ENCODE data around the gene SEMA6A. TPM values are rescaled to one million over a fixed set of nuclear protein-coding genes. Genes with fewer than 3 reads are reported as not detected.
"Not testable (repeated sequence)": the region's sequence is repeated elsewhere in the genome, so short reads cannot be mapped to it uniquely, and the experiment has no call there.

Gene SEMA6A
- total RNA-seq, 1 donor from 2014 or later: 0.19 TPM

DNA sequence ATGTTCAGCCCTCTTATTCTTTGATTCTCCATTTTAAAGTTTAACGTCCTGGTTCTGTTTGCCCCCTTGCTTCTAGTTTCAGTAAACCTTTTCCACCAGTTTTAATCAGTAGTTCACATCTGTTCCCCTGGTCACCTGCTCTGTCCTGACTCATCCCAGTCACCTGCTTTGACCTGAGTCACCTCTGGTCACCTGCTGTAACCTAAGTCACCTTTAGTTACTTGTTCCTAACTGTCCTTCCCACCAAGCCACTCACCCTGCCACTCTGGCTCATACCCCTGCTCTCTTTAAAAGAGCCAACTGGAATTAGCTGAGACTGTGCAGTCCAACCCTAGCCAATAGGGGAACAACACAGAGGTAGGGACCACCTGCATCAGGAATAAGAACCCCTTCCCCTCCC is 43.0 kb downstream of the SEMA6A start:
- no peak overlapping the region for H3K27ac Mint-ChIP-seq
- no peak overlapping the region for H3K4me3 Mint-ChIP-seq
- DNase-seq: no peak
- H3K27me3 Mint-ChIP-seq: no peaks in the 10 kb centered on the region
- intact Hi-C loops (cut with micrococcal nuclease): no loop called here
- H3K4me1 Mint-ChIP-seq: no peaks in the 10 kb centered on the region
- no peaks in the 10 kb centered on the region for H3K36me3 Mint-ChIP-seq (ENCODE audit: low read depth)
- H3K9me3 Mint-ChIP-seq: no peaks in the 10 kb centered on the region

DNA sequence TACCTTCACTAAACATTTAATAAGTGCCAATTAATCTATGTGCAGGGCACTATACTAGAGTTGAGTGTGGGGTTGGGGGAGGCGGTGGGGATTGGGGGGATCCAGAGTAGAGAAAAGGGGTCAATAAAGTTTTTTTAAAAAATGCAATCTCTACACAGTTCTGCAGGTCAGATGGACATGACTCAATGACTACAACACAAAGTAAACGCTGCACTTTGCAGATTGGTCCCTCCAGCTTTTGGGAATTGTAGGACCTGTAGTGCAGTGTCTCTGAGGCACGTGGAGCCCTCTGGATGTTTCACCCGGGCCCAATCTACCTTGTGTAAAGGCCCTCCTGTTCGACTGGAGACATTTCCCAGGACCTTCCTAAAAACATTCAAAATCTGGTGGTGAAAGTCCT is 43.5 kb downstream of the SEMA6A start:
- no peaks in the 10 kb centered on the region for H3K27me3 Mint-ChIP-seq
- no peaks in the 10 kb centered on the region for H3K36me3 Mint-ChIP-seq (ENCODE audit: low read depth)
- H3K4me1 Mint-ChIP-seq: no peaks in the 10 kb centered on the region
- H3K9me3 Mint-ChIP-seq: no peaks in the 10 kb centered on the region
- no peak overlapping the region for H3K27ac Mint-ChIP-seq
- no peak overlapping the region for H3K4me3 Mint-ChIP-seq
- DNase-seq: no peak
- intact Hi-C loops (cut with micrococcal nuclease): no loop called here

DNA sequence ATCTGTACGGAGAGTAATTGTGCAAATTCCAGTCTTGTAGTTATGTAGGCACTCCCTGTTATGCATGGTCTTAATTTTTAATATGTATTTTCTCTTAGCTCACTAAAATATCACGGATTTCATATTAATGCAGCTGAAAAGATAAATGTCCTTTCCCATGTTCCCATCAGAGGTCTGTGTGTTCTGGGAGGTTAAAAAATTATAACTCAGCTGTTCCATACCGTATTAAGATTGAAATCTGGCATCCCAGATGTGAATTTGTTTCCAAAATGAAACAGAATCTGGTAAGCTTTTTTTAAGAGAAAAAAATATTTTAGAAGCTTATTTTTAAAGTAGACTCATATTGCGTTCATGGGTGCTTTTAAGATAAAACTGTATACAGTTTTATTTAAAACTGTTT is 44.3 kb downstream of the SEMA6A start:
- H3K4me1 Mint-ChIP-seq: no peaks in the 10 kb centered on the region
- H3K9me3 Mint-ChIP-seq: no peaks in the 10 kb centered on the region
- H3K36me3 Mint-ChIP-seq (ENCODE audit: low read depth): no peaks in the 10 kb centered on the region
- no peaks in the 10 kb centered on the region for H3K27me3 Mint-ChIP-seq
- no peak overlapping the region for H3K4me3 Mint-ChIP-seq
- no peak overlapping the region for H3K27ac Mint-ChIP-seq
- intact Hi-C loops (cut with micrococcal nuclease): no loop called here
- no peak for DNase-seq

DNA sequence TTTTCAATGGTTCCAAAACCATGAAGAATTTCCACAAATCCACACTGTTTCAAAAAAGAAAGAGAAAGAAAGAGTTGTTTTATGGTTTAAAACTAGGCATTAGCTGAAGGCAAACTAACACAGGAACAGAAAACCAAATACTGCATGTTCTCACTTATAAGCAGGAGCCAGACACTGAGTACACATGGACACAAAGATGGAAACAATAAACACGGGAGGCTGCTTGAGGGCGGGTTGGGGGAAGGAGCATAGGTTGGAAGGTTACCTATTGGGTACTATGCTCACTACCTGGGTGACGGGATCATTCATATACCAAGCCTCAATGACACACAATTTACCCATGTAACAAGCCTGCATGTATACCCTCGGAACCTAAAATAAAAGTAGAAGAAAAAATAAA is 45.0 kb downstream of the SEMA6A start:
- H3K36me3 Mint-ChIP-seq (ENCODE audit: low read depth): no peaks in the 10 kb centered on the region
- no peak overlapping the region for H3K4me3 Mint-ChIP-seq
- H3K9me3 Mint-ChIP-seq: no peaks in the 10 kb centered on the region
- intact Hi-C loops (cut with micrococcal nuclease): no loop called here
- H3K27ac Mint-ChIP-seq: no peak overlapping the region
- no peaks in the 10 kb centered on the region for H3K27me3 Mint-ChIP-seq
- DNase-seq: no peak
- H3K4me1 Mint-ChIP-seq: no peaks in the 10 kb centered on the region

DNA sequence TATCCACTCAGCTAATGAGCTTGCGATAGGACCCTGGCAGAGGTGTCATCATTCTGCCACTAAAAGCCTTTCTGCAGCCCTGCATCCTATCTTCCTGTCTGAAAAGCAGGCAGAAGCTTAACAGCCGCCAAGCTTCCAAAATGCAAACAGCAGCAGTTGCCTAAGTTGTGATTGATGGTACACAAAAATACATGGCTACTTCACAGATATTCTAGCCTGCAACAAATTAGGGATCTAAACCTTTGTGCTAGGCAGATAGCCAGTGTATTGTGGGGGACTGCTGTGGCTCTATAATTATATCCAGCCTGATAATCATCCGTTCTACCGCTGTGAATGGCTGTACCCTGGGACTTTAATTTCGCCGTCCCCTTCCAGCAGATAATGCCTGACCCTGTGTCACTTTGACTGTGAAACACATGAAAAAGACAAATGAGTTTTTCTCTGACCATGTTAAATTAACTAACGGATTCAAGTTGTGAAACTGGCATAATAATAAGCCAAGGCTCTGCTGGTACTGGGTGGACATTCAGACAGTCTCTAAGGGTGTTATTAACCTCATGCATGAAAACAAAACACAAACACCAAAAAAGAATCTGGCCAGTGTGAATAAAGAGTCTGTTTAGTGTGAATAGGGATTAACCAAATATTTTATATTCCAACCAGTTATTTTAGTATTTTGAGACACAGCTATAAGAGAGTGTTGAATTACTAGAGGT is 45.9 kb downstream of the SEMA6A start:
- H3K4me1 Mint-ChIP-seq: no peaks in the 10 kb centered on the region
- no peak for DNase-seq
- H3K27ac Mint-ChIP-seq: no peak overlapping the region
- H3K27me3 Mint-ChIP-seq: no peaks in the 10 kb centered on the region
- H3K4me3 Mint-ChIP-seq: no peak overlapping the region
- H3K36me3 Mint-ChIP-seq (ENCODE audit: low read depth): no peaks in the 10 kb centered on the region
- no peaks in the 10 kb centered on the region for H3K9me3 Mint-ChIP-seq
- intact Hi-C loops (cut with micrococcal nuclease): no loop called here

DNA sequence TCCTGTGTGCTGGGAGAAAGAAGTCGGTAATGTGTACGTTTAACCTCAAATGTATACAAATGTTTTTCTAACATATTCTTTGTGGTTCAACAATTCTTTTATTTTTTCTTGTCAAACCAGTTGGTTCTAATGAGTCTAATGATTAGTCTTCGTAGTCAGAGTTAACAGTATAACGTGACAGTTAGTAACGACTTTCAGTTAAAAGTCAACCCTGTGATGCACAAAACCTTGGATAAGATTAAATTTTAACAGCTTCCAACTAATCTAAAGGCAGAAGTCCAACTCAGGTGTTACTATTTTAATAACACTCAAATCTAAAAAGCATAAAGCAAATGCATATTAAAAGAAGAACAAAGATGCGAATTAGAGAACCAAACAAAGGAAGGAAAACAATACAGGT is 47.0 kb downstream of the SEMA6A start:
- Mint-ChIP-seq H3K4me3 (no peak overlapping the region), H3K27ac (no peak overlapping the region), H3K9me3 (no peaks in the 10 kb centered on the region), H3K36me3 (ENCODE audit: low read depth) (no peaks in the 10 kb centered on the region), H3K27me3 (no peaks in the 10 kb centered on the region), H3K4me1 (no peaks in the 10 kb centered on the region)
- no peak for DNase-seq
- intact Hi-C loops (cut with micrococcal nuclease): no loop called here

DNA sequence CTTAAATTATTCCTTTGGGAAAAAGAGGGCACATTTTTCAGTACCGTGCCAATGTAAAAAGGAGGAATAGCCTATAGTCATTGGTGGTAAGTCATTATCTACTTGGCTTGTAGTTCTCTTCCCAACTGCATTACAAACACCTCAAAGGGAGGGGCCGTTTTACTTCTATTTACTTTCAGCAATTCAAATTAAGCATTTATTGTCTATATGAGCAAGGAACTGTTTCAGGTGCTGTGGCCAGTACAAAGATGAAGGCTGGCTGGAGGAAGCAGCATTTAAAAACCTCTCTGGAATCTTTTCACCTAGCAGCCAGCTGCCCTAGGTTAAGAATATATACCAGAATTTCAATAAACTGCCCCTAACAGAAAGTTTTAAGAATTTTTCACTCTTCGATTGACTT is 48.9 kb downstream of the SEMA6A start:
- Mint-ChIP-seq H3K27ac (no peak overlapping the region), H3K27me3 (no peaks in the 10 kb centered on the region), H3K4me3 (no peak overlapping the region), H3K9me3 (no peaks in the 10 kb centered on the region), H3K4me1 (no peaks in the 10 kb centered on the region), H3K36me3 (ENCODE audit: low read depth) (no peaks in the 10 kb centered on the region)
- intact Hi-C loops (cut with micrococcal nuclease): no loop called here
- no peak for DNase-seq

DNA sequence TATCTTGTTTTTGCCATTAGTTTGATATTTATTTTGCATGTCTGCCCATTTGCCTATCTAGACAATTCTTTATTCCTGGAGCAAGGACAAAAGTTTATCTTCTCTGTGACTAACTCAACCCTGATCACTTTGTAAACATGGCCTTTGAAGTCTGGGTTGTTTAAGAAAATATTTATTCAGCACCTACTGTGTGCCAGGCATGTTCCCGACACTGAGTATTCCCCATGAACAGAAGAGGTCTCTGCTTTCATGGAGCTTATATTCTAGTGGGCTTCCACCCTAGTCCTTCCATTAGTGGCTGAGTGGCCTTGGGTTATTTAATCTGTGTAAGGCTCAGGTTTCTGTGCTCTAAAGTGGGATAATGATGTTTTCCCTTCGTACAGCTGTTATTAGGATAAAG is 49.7 kb downstream of the SEMA6A start:
- H3K36me3 Mint-ChIP-seq (ENCODE audit: low read depth): no peaks in the 10 kb centered on the region
- intact Hi-C loops (cut with micrococcal nuclease): no loop called here

DNA sequence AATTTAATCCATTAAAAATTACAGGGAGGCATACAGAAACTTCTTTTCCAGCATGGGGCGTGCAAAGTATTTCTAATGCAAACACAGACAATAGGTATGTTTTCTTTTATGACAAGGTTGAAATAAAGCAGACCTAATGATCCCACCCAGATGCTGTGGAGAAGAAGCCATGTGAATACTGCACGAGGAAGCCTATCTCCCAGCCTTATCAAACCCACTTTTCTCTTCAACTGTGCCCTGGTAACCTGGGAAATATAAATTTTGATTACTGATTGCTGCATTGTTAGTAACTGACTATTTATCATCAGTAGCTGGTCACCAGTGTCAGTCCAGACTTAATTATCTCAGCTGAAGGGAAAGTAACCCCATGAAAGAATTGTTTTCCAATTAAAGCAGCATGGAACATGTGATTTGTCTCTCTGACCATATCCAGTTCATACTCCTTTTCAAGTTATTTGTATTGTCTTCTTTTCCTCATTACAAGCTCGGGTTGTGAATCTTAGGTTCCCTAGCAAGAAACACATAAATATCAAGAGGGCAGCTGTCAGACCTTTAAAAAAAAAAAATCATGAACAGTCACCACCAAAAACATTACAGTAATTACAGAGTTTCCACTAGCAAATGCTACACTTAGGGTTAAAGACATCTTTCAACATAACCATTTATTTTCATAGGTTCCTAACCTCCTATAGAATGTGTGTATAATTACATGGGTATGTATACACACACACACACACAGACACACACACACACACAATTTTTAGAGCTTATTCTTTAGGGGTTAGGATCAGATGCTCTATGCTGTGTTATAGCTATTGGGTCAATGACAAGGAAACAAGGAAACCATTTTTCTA is 50.3 kb downstream of the SEMA6A start:
- DNase-seq: no peak
- intact Hi-C loops (cut with micrococcal nuclease): no loop called here
- H3K27me3 Mint-ChIP-seq: no peaks in the 10 kb centered on the region
- no peaks in the 10 kb centered on the region for H3K36me3 Mint-ChIP-seq (ENCODE audit: low read depth)
- no peaks in the 10 kb centered on the region for H3K9me3 Mint-ChIP-seq
- H3K4me3 Mint-ChIP-seq: no peak overlapping the region
- no peak overlapping the region for H3K27ac Mint-ChIP-seq
- H3K4me1 Mint-ChIP-seq: no peaks in the 10 kb centered on the region

More for the DNA sequence above, 49.7 kb downstream of the SEMA6A start:
- no peak for DNase-seq
- Mint-ChIP-seq H3K27me3 (no peaks in the 10 kb centered on the region), H3K9me3 (no peaks in the 10 kb centered on the region), H3K27ac (no peak overlapping the region), H3K4me3 (no peak overlapping the region), H3K4me1 (no peaks in the 10 kb centered on the region)

DNA sequence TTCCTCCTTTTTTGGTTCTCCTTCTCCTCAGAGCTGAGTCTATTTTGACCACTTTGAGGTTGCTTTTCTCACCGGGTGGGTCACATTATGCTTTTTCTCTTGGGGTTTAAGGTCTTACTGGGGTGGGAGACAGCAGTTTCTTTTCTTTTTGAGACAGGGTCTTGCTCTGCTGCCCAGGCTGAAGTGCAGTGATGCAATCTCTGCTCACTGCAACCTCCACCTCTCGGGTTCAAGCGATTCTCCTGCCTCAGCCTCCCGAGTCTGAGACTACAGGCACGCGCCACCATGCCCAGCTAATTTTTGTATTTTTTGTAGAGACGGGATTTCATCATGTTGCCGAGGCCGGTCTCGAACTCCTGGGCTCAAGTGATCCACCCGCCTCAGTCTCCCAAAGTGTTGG is 51.4 kb downstream of the SEMA6A start:
- H3K4me3 Mint-ChIP-seq; DNase-seq; H3K27me3 Mint-ChIP-seq; intact Hi-C loops (cut with micrococcal nuclease); H3K36me3 Mint-ChIP-seq (ENCODE audit: low read depth); H3K4me1 Mint-ChIP-seq; H3K9me3 Mint-ChIP-seq; H3K27ac Mint-ChIP-seq: not testable (repeated sequence)

DNA sequence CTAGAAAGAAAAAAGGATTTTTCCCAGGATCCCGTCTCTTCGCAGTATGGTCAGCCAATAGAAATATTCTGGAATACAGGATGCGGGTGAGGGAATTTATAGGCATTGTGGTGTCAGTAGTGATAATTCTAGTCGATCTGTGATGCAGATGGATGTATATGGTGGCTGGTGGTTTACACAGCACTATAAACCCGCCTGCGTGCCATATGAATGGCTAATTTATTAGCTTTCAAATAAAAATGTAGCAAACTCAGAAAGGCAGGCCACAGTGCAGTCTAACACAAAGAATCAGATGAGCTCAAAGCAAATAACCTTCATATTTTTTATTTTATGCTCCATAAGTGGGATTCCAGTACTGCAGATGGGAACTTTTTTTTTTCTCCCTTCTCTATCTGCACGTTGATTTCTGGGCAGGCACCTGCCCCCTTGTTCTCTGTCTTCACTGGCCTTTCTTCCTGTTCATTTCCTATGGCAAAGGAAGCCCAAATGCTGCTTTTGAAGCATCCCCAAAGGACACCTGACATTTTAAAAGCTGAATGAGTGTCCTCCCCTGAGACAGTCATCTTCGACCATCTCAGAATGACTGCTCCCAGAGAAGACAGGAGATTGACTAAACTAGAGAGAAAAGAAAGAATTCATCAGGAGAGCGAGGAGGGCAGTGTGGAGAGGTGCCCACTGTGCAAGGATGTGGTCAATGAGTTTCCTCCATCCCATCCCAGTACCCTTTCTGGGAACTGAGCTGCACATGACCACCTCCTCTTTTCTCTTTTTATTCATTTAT is 52.1 kb downstream of the SEMA6A start:
- H3K27me3 Mint-ChIP-seq: no peaks in the 10 kb centered on the region
- no peak overlapping the region for H3K27ac Mint-ChIP-seq
- no peak for DNase-seq
- H3K4me1 Mint-ChIP-seq: no peaks in the 10 kb centered on the region
- intact Hi-C loops (cut with micrococcal nuclease): no loop called here
- H3K9me3 Mint-ChIP-seq: no peaks in the 10 kb centered on the region
- no peaks in the 10 kb centered on the region for H3K36me3 Mint-ChIP-seq (ENCODE audit: low read depth)
- no peak overlapping the region for H3K4me3 Mint-ChIP-seq

DNA sequence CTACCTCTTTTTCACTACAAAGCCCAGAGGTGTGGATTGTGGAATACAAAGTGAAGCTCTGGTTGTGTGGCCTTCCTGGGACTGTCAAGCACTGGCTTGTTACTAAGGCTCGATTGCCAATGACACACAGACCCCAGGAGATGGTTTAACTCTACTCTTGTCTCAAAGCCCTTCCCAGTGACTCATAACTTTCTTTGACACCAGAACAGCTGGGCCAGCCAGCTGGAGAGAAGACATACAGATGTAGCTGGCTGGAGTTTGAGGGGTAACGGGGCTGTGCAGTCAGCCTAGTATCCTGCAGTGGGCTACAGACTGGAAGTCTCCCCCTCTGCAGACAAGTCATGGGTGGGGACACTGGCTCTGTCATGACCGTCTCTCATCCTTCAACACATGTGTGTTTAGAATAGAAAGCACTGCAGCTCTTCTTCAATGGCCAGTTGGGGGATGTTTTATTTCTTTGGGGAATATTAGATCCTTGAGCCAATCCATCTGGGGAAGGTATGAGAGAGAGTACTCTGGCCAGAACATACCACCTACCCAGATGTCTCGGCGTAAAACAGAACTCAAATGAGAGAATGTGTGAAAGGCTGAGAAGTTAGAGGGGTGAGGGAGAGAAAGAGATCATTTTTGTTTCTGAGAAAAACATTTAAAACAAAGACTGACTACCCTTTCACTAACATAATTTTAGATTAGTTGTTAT is 53.3 kb downstream of the SEMA6A start:
- Mint-ChIP-seq H3K36me3 (ENCODE audit: low read depth) (no peaks in the 10 kb centered on the region), H3K9me3 (no peaks in the 10 kb centered on the region), H3K27me3 (no peaks in the 10 kb centered on the region), H3K4me1 (no peaks in the 10 kb centered on the region), H3K27ac (no peak overlapping the region), H3K4me3 (no peak overlapping the region)
- DNase-seq: no peak
- intact Hi-C loops (cut with micrococcal nuclease): no loop called here

DNA sequence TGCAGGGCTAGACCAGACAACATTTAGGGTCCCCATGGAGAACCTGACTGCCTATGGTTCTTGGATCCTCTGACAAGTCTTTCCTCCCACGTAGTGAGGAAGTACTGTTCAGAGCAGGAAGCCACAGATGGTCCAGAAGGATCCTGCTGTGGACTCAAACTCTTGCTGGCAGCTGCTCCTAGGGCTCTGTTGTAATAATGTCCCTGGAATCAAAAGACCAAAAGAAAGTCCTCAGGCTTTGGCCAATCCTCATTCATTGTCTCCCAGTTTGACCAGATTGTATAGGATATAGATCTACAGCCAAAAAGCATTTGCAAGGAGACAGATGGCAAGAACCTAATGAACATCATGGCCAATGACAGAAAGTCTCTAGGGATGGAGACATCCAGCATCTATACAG is 53.9 kb downstream of the SEMA6A start:
- H3K4me1 Mint-ChIP-seq: no peaks in the 10 kb centered on the region
- no peak for DNase-seq
- no peaks in the 10 kb centered on the region for H3K9me3 Mint-ChIP-seq
- H3K27me3 Mint-ChIP-seq: no peaks in the 10 kb centered on the region
- no peak overlapping the region for H3K27ac Mint-ChIP-seq
- H3K36me3 Mint-ChIP-seq (ENCODE audit: low read depth): no peaks in the 10 kb centered on the region
- H3K4me3 Mint-ChIP-seq: no peak overlapping the region
- intact Hi-C loops (cut with micrococcal nuclease): no loop called here

DNA sequence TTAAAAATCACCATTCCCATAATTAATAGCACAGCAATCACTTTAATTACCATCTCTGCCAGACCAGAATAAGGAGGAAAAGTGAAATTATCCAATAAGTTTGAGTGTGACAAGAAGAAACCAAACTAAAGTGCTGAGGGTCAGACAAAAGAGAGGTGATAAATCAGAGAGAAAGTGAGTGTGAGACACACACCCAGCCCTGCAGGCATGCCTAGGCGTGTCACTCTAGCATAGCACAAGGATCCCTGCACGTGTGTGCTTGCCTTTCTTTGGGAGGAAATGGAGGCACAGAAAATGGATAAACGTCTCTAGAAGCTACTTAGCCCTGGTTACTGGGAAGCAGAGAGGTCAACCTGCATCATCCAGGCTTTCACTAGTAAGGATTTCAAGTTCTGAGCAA is 56.2 kb downstream of the SEMA6A start:
- Mint-ChIP-seq H3K27ac (no peak overlapping the region), H3K4me3 (no peak overlapping the region), H3K27me3 (no peaks in the 10 kb centered on the region), H3K9me3 (no peaks in the 10 kb centered on the region), H3K4me1 (no peaks in the 10 kb centered on the region), H3K36me3 (ENCODE audit: low read depth) (no peaks in the 10 kb centered on the region)
- DNase-seq: no peak
- intact Hi-C loops (cut with micrococcal nuclease): no loop called here
